ENCODE measurements around the gene UBP1.

Gene UBP1

GRCh38 chr3:33440328-33441224 is at the start of gene UBP1:
UBP1 (minus strand) TSS chr3:33440405; CDS start chr3:33439848, 557 bp downstream.
- H4K20me1 ChIP-seq (ENCODE audit: insufficient read depth, low read length): peaks cover 34% of the 10 kb centered on the region
- H3K27ac ChIP-seq (ENCODE audit: low read length): peak within 1 kb of the TSS; percentile 92
- peak within 1 kb of the TSS; percentile 76 for H2AFZ ChIP-seq (ENCODE audit: low read depth, low read length)
- peaks cover 49% of the 10 kb centered on the region for H3K79me2 ChIP-seq (ENCODE audit: low read length)
- H3K27me3 ChIP-seq (ENCODE audit: low read depth, low read length): no peaks in the 10 kb centered on the region
- H3K4me3 ChIP-seq (ENCODE audit: low read length): peak within 1 kb of the TSS; percentile 80
- H3K4me1 ChIP-seq (ENCODE audit: low read length): peaks cover 33% of the 10 kb centered on the region
- no peaks in the 10 kb centered on the region for H3K36me3 ChIP-seq (replicated peaks; ENCODE audit: low read depth, low read length)
- no peaks in the 10 kb centered on the region for H3K9me3 ChIP-seq (ENCODE audit: insufficient read depth, low read length)
- no peak for TF ChIP-seq CTCF (IDR thresholded peaks at IDR 0.05; ENCODE audit: low read depth, low read length)
- no peak for TF ChIP-seq EZH2phosphoT487 (IDR thresholded peaks at IDR 0.05; ENCODE audit: low read depth)
- peak within 1 kb of the TSS; percentile 88 for H3K9ac ChIP-seq (ENCODE audit: low read length)
- H3K4me2 ChIP-seq (ENCODE audit: low read length): peak within 1 kb of the TSS; percentile 95

GRCh38 chr3:33488683-33489082 is 48.5 kb upstream of the UBP1 start:
- H3K9me3 ChIP-seq (ENCODE audit: insufficient read depth, low read length): no peaks in the 10 kb centered on the region
- no peak overlapping the region for H3K4me2 ChIP-seq (ENCODE audit: low read length)
- TF ChIP-seq CTCF (IDR thresholded peaks at IDR 0.05; ENCODE audit: low read depth, low read length): no peak
- no peak for TF ChIP-seq EZH2phosphoT487 (IDR thresholded peaks at IDR 0.05; ENCODE audit: low read depth)
- H2AFZ ChIP-seq (ENCODE audit: low read depth, low read length): no peak overlapping the region
- H3K4me1 ChIP-seq (ENCODE audit: low read length): peaks cover 18% of the 10 kb centered on the region
- H3K36me3 ChIP-seq (replicated peaks; ENCODE audit: low read depth, low read length): peaks cover 9% of the 10 kb centered on the region
- H4K20me1 ChIP-seq (ENCODE audit: insufficient read depth, low read length): no peaks in the 10 kb centered on the region
- no peak overlapping the region for H3K4me3 ChIP-seq (ENCODE audit: low read length)
- H3K9ac ChIP-seq (ENCODE audit: low read length): no peak overlapping the region
- H3K27me3 ChIP-seq (ENCODE audit: low read depth, low read length): no peaks in the 10 kb centered on the region
- H3K79me2 ChIP-seq (ENCODE audit: low read length): no peaks in the 10 kb centered on the region
- no peak overlapping the region for H3K27ac ChIP-seq (ENCODE audit: low read length)

- no peak for TF ChIP-seq EZH2phosphoT487 (IDR thresholded peaks at IDR 0.05; ENCODE audit: low read depth)
- no peak for TF ChIP-seq CTCF (IDR thresholded peaks at IDR 0.05; ENCODE audit: low read depth, low read length)
- no peaks in the 10 kb centered on the region for H3K27me3 ChIP-seq (ENCODE audit: low read depth, low read length)
- no peak overlapping the region for H3K27ac ChIP-seq (ENCODE audit: low read length)
These were observed 48.0 kb upstream of the UBP1 start for GRCh38 chr3:33488246-33488645.

GRCh38 chr3:33482111-33482521 is 41.9 kb upstream of the UBP1 start:
- Histone ChIP-seq H2AFZ (ENCODE audit: low read depth, low read length) (no peak overlapping the region), H3K9ac (ENCODE audit: low read length) (no peak overlapping the region), H3K36me3 (replicated peaks; ENCODE audit: low read depth, low read length) (peaks cover 19% of the 10 kb centered on the region), H3K4me1 (ENCODE audit: low read length) (no peaks in the 10 kb centered on the region), H3K27ac (ENCODE audit: low read length) (no peak overlapping the region), H4K20me1 (ENCODE audit: insufficient read depth, low read length) (no peaks in the 10 kb centered on the region), H3K4me3 (ENCODE audit: low read length) (no peak overlapping the region), H3K27me3 (ENCODE audit: low read depth, low read length) (no peaks in the 10 kb centered on the region), H3K9me3 (ENCODE audit: insufficient read depth, low read length) (peaks cover 14% of the 10 kb centered on the region), H3K79me2 (ENCODE audit: low read length) (no peaks in the 10 kb centered on the region), H3K4me2 (ENCODE audit: low read length) (no peak overlapping the region)
- TF ChIP-seq CTCF (IDR thresholded peaks at IDR 0.05; ENCODE audit: low read depth, low read length) (no peak), EZH2phosphoT487 (IDR thresholded peaks at IDR 0.05; ENCODE audit: low read depth) (no peak)

More at GRCh38 chr3:33488246-33488645, 48.0 kb upstream of the UBP1 start:
- no peak overlapping the region for H2AFZ ChIP-seq (ENCODE audit: low read depth, low read length)
- H3K9ac ChIP-seq (ENCODE audit: low read length): no peak overlapping the region
- H3K36me3 ChIP-seq (replicated peaks; ENCODE audit: low read depth, low read length): peaks cover 9% of the 10 kb centered on the region
- H3K4me1 ChIP-seq (ENCODE audit: low read length): peaks cover 18% of the 10 kb centered on the region
- no peak overlapping the region for H3K4me2 ChIP-seq (ENCODE audit: low read length)
- H3K9me3 ChIP-seq (ENCODE audit: insufficient read depth, low read length): no peaks in the 10 kb centered on the region
- H3K4me3 ChIP-seq (ENCODE audit: low read length): no peak overlapping the region
- no peaks in the 10 kb centered on the region for H3K79me2 ChIP-seq (ENCODE audit: low read length)
- H4K20me1 ChIP-seq (ENCODE audit: insufficient read depth, low read length): no peaks in the 10 kb centered on the region
